Measurements from ENCODE around the gene PTPRN2. TPM values are rescaled to one million over a fixed set of nuclear protein-coding genes. Genes with fewer than 3 reads are reported as not detected.

PTPRN2 gene
- total and polyA plus RNA-seq, 2 donors from 2014 or later = 4.8 to 6.2 TPM

DNA sequence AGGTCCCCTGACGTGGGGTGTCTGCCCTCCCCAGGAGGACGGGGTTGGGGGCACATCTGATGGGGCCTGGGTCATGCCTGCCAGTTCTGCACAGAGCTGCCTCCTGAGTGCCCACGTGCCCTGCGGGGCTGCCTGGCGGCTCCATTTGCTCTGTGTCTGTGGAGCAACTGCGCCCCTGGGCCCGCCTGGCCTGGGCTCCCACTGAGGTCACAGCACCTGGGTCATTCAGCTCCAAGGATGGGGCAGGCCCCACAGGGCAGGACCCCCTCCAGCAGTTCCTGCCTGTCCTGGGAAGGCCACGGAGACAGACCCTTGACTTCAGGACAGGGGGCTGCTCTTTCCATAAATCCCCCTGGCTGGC is 590.6 kb downstream of the PTPRN2 start:
- FAIRE-seq = no peak

DNA sequence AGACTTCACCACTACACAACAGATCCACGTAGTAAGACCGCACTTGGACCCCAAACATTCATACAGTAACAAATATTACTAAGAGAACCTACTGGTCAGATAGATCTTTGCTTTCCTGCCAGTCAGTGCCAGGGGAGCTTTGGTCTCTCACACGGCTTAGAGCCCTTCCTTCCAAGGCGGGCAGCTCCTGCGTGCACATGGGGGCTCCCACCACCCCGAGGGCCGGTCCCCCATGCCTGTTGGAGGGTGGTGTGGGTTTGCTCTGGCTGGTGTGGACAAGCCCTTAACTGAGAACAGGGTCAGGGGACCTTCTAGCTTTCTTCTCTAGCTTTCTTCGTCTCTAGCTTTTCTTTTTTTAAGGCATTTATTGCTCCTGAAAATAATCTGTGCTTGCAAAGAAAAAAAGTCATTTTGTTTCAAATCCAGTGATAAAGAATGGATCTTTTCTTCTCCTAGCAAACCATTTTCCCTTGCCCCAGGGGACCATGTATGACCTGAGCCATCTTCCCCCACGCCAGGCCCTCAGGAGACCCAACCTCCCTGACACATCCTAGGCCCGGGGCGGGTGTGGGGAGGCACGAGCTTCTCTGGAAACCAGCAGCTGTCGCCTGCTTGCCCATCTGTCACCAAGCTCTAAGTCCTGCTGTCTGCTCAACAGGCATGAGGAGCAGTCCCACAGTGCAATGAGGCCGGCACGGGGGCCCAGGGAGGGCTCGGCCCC is 591.1 kb downstream of the PTPRN2 start:
- H3K36me3 ChIP-seq (ENCODE audit: control insufficient read depth in 2 of 3, insufficient read depth in 3 of 3, low read length in 3 of 3) = no peaks in the 10 kb centered on the region
- H3K9me3 ChIP-seq (ENCODE audit: control insufficient read depth in 2 of 3, insufficient read depth in 1 of 3, low read length in 3 of 3) = peaks cover 0 to 6% (median 4%) of the 10 kb centered on the region in 3 donors
- no peak overlapping the region for H3K9ac ChIP-seq (ENCODE audit: low read length in 3 of 3)
- H3K27me3 ChIP-seq (ENCODE audit: control insufficient read depth, insufficient read depth, low read length) = no peaks in the 10 kb centered on the region
- FAIRE-seq (no peak), DNase-seq (peak in 1 of 5 donors; percentile 42)
- H3K27ac ChIP-seq (ENCODE audit: low read depth in 2 of 2, low read length in 2 of 2) = no peak overlapping the region
- TF ChIP-seq CTCF (IDR thresholded peaks at IDR 0.05; ENCODE audit: borderline replicate concordance, extremely low read depth, insufficient read depth) = no peak
- intact Hi-C loops (cut with DNase I) = no loop called here
- no peak overlapping the region for H3K4me3 ChIP-seq (ENCODE audit: low read length in 3 of 3)
- H3K4me1 ChIP-seq (ENCODE audit: control insufficient read depth in 2 of 3, insufficient read depth in 2 of 3, low read depth in 1 of 3, low read length in 3 of 3) = no peaks in the 10 kb centered on the region

More for the DNA sequence above, 590.6 kb downstream of the PTPRN2 start:
- no peak for TF ChIP-seq CTCF (IDR thresholded peaks at IDR 0.05; ENCODE audit: borderline replicate concordance, extremely low read depth, insufficient read depth)
- Histone ChIP-seq H3K9me3 (ENCODE audit: control insufficient read depth in 2 of 3, insufficient read depth in 1 of 3, low read length in 3 of 3) (peaks cover 0 to 6% (median 4%) of the 10 kb centered on the region in 3 donors), H3K9ac (ENCODE audit: low read length in 3 of 3) (no peak overlapping the region), H3K27me3 (ENCODE audit: control insufficient read depth, insufficient read depth, low read length) (no peaks in the 10 kb centered on the region), H3K27ac (ENCODE audit: low read depth in 2 of 2, low read length in 2 of 2) (no peak overlapping the region), H3K4me3 (ENCODE audit: low read length in 3 of 3) (no peak overlapping the region), H3K36me3 (ENCODE audit: control insufficient read depth in 2 of 3, insufficient read depth in 3 of 3, low read length in 3 of 3) (no peaks in the 10 kb centered on the region), H3K4me1 (ENCODE audit: control insufficient read depth in 2 of 3, insufficient read depth in 2 of 3, low read depth in 1 of 3, low read length in 3 of 3) (no peaks in the 10 kb centered on the region)
- intact Hi-C loops (cut with DNase I) = no loop called here
- DNase-seq = peak in 1 of 5 donors; percentile 55

- no peak overlapping the region for H3K4me3 ChIP-seq (ENCODE audit: low read length in 3 of 3)
- H3K27ac ChIP-seq (ENCODE audit: low read depth in 2 of 2, low read length in 2 of 2) = no peak overlapping the region
- peaks cover 0 to 6% (median 4%) of the 10 kb centered on the region in 3 donors for H3K9me3 ChIP-seq (ENCODE audit: control insufficient read depth in 2 of 3, insufficient read depth in 1 of 3, low read length in 3 of 3)
- no peak for TF ChIP-seq CTCF (IDR thresholded peaks at IDR 0.05; ENCODE audit: borderline replicate concordance, extremely low read depth, insufficient read depth)
- no peaks in the 10 kb centered on the region for H3K4me1 ChIP-seq (ENCODE audit: control insufficient read depth in 2 of 3, insufficient read depth in 2 of 3, low read depth in 1 of 3, low read length in 3 of 3)
- FAIRE-seq (no peak), DNase-seq (no peak)
- no peaks in the 10 kb centered on the region for H3K36me3 ChIP-seq (ENCODE audit: control insufficient read depth in 2 of 3, insufficient read depth in 3 of 3, low read length in 3 of 3)
- no peak overlapping the region for H3K9ac ChIP-seq (ENCODE audit: low read length in 3 of 3)
- intact Hi-C loops (cut with DNase I) = no loop called here
- H3K27me3 ChIP-seq (ENCODE audit: control insufficient read depth, insufficient read depth, low read length) = no peaks in the 10 kb centered on the region
Measured at GRCh38 chr7:157995815-157996214, 591.8 kb downstream of the PTPRN2 start.

Measured in kidney (tissue), 14 donors.